Left cardiac atrium (tissue), 4 donors: ENCODE results near the gene ESRRB. TPM values are rescaled to one million over a fixed set of nuclear protein-coding genes. Genes with fewer than 3 reads are reported as not detected.
"Not testable (repeated sequence)": the region's sequence is repeated elsewhere in the genome, so short reads cannot be mapped to it uniquely, and the experiment has no call there.

Source experiments
- ATAC-seq, 2 donors: fragments of 200-7000 bp; cut with Tn5 transposase; one replicate each; pipeline ENCODE4 v1.9.1; 2020; ENCODE audit warnings: mild to moderate bottlenecking in 2 of 2, moderate library complexity in 2 of 2
- DNase-seq: peaks from one replicate; pipeline ENCODE4 v3.0.0-alpha.2; 2020
- intact Hi-C, 2 donors: fragments of 100-400 bp; cut with DNase I; formaldehyde crosslinking; loops; one replicate each; pipeline versions ENCODE4 v1.14.1 to v1.15.1; 2022 to 2023
- total RNA-seq, 2 donors: library from RNA; stranded (reverse); fragmentation: NEBNext Ultra II Directional; extraction: Animal tissue kit (Norgen Biotek cat#: 25700); gene quantifications; one replicate each; pipeline ENCODE4 v1.2.1, GENCODE V29; 2021
- donor health status: DM: no; HTN: yes; CAD: no.
- donor health status: DM: no; HTN: yes; CAD: no; lungs with severe emphysema.
- donor health status: DM: yes; HTN: yes; CAD: no.
- donor health status: Dilated cardiomyopathy.

The ESRRB gene
- total RNA-seq, 2 donors from 2014 or later: 4.3 to 5.5 TPM

- no peak for ATAC-seq
- DNase-seq: no peak
- intact Hi-C loops: no loop called here
These were observed 126.7 kb downstream of the ESRRB start for GRCh38 chr14:76502638-76503037.

GRCh38 chr14:76509311-76509710 is 133.4 kb downstream of the ESRRB start:
- DNase-seq (no peak), ATAC-seq (no peak)
- intact Hi-C loops: no loop called here

GRCh38 chr14:76510181-76510580 is 134.2 kb downstream of the ESRRB start:
- no peak for ATAC-seq
- intact Hi-C loops: no loop called here

GRCh38 chr14:76514213-76514998 is 138.5 kb downstream of the ESRRB start:
- intact Hi-C loops: no loop called here
- peak; percentile 38 to 66 for ATAC-seq

More at GRCh38 chr14:76510181-76510580, 134.2 kb downstream of the ESRRB start:
- DNase-seq: no peak

GRCh38 chr14:76516884-76517283 is 140.9 kb downstream of the ESRRB start:
- intact Hi-C loops: no loop called here

More at GRCh38 chr14:76514213-76514998, 138.5 kb downstream of the ESRRB start:
- DNase-seq: no peak

DNA sequence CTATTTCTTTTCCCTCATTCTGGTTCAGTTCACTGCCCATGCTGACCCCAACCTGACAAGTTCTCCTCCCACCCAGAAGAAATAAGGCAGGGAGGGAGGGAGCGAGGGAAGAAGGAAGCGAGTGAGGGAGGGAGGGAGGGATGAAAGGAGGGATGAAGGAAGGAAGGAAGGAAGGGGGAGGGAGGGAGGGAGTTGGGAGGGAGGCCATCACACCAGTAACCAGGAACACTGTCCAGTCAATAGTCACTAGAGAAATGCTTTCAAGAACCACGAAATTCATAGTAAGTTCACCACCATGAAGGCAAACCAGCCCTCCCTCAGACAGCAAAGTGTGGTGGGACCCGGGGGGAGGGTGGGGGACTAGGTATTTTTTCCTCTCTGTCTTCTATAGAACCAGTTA is 142.4 kb downstream of the ESRRB start:
- DNase-seq (no peak), ATAC-seq (no peak)
- intact Hi-C loops: no loop called here

More at GRCh38 chr14:76516884-76517283, 140.9 kb downstream of the ESRRB start:
- DNase-seq: no peak
- ATAC-seq: no peak

DNA sequence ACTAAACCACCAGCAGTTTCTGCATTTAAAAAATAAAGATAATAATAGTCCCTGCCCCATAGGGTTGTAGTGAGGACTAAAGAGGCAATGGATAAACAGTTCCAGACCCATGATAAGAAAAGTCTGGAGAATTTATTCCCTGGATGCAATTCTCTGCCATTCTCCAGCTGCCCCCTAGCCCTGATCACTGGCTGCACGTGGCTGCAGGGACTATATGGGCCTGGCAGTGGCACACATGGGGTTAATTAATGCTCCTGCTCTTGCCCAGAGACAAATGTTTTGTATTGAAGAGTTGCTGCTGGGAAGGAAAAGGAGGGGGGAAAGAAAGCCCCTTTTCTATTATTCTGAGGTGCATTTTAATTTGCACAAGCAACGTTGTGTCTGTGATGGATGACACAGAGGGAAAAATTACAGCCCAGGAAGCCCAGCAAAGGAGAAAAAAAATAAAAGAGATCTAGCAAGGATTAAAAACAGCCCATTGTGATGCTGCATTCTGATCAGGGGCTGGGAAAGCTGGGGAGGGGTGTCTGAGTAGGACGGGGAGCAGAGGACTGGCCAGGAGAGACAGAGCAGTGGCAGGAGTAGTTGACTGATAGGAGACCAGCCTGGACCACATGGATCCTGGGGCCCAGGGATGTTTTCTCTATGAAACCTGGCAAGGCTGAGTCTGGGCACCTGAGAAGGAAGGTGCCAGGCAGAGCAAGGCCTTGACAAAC is 149.3 kb downstream of the ESRRB start:
- ATAC-seq: no peak
- intact Hi-C loops: no loop called here
- no peak for DNase-seq

GRCh38 chr14:76531085-76531484 is 155.1 kb downstream of the ESRRB start:
- DNase-seq: no peak
- ATAC-seq: no peak
- intact Hi-C loops: no loop called here

DNA sequence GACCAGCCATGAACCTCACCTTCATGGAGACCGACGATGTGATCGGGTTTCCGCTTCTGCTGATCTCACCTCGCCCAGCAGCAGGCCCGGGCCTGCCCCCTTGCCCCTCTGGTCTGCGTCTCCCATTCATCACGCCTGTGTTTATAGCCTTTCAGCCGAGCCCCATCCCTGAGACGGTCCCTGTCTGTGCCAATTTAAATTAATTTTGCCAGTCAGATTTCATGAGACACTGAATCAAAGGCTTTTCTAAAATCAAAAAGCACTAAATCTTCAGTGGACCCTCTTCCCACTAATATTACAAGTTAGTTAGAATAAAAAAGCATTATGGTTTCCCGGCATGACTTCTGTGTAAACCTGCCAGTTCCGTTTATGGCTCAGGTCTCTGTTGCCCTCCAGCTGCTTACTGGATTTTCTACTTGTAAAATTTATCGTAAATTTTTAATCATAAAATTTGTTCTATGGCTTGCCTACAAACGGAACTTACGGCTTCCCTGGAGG is 155.9 kb downstream of the ESRRB start:
- DNase-seq: no peak
- intact Hi-C loops: no loop called here
- ATAC-seq: no peak

GRCh38 chr14:76536636-76537035 is 160.7 kb downstream of the ESRRB start:
- DNase-seq, ATAC-seq, intact Hi-C loops: not testable (repeated sequence)

GRCh38 chr14:76537906-76538647 is 162.1 kb downstream of the ESRRB start:
- intact Hi-C loops: no loop called here
- ATAC-seq (no peak), DNase-seq (no peak)

GRCh38 chr14:76538648-76539008 is 162.7 kb downstream of the ESRRB start:
- intact Hi-C loops: no loop called here
- no peak for DNase-seq
- no peak for ATAC-seq

DNA sequence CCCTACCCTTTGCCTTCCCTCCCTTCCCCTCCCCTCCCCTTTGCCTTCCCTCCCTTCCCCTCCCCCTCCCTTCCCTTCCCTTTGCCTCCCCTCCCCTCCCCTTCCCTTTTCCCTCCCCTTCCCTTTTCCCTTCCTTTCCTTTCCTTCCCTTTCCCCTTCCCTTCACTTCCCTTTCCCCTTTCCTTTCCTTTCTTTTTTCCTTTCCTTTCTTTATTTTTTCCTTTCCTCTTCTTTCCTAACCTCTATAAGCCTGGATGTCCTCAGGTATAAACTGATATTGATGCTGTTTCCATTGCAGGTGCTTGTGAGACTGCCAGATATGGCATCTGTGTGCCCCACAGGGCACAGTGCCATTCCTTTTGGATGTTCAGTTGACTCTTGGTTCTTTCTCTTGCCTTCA is 163.2 kb downstream of the ESRRB start:
- intact Hi-C loops: no loop called here
- no peak for ATAC-seq
- no peak for DNase-seq

GRCh38 chr14:76541594-76542219 is 165.8 kb downstream of the ESRRB start:
- intact Hi-C loops: no loop called here
- no peak for DNase-seq
- ATAC-seq: no peak

DNA sequence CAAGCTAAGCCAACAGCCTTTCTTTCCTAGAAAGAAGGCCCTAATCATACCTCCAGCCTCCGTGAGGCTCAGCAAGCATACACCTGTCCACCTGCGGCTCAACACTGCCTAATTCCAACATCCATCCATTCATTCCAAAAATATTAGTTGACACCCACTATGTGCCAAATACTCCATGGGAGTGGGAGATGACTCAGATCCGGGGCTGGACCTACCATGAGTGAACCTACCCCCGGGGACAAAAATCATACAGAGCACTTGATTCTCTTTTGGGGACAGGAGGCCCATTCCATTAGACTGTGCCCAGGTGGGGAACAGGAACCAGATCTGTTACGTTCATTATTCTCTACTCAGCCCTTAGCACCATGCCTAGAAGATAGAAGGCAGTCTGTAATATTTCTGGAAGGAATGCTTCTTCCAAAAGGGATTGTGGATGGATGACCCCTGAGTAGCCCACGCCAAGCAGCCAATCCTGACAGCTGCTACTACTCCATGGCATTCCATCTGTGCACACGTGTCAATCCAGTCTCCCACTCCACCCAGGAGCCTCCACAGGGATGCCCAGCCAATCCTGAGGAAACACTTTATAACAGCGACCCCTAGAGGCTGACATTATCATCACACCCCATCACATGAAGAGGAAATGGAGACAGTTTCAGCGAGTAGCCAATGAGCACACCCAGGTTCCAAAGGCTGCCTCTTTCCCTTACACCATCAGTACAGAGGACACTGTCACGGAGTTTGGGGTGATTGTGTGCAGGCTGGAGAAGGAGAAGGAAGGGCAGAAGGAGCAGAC is 170.7 kb downstream of the ESRRB start:
- intact Hi-C loops: no loop called here
- DNase-seq: no peak
- ATAC-seq: peak in 1 of 2 donors; percentile 27

DNA sequence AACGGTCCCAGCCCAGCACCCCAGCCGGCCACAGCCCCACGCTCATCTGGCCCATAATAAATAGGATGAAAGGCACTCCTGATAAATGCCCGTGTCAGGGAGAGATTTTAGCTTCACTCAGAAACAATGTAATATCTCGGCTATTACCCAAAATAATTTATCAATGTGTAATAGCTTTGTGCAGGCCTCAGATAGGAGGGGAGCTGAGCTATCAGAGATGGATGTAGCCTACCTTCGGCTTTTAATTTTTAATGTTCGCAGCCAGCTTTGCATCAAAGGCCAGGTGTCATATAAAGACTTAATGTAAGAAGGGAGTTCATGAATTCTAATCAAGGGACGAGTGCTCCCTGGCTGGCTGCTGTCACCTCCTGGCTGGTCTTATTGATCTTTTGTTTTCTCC is 171.9 kb downstream of the ESRRB start:
- ATAC-seq (no peak), DNase-seq (no peak)
- intact Hi-C loops: no loop called here

- DNase-seq (no peak), ATAC-seq (no peak)
- intact Hi-C loops: no loop called here
These were observed 174.6 kb downstream of the ESRRB start for GRCh38 chr14:76550534-76550933.

GRCh38 chr14:76551116-76551515 is 175.2 kb downstream of the ESRRB start:
- ATAC-seq: no peak
- intact Hi-C loops: no loop called here
- no peak for DNase-seq
